ENCODE results near the gene DIDO1. TPM values are rescaled to one million over a fixed set of nuclear protein-coding genes. Genes with fewer than 3 reads are reported as not detected.

Gene DIDO1
- total RNA-seq, 1 experiment from 2014 or later: 85.9 TPM

- Histone ChIP-seq H2BK15ac (ENCODE audit: low read depth, low read length) (no peak overlapping the region), H2BK120ac (ENCODE audit: low read depth, low read length, poor library complexity, severe bottlenecking) (no peak overlapping the region), H4K5ac (ENCODE audit: insufficient read length, low read depth, low read length) (no peak overlapping the region), H3K4me1 (ENCODE audit: insufficient read depth, low read length) (no peaks in the 10 kb centered on the region; the same call in 1 of the 2 replicates), H2BK5ac (ENCODE audit: insufficient read length, low read length) (no peak overlapping the region), H4K20me1 (ENCODE audit: control insufficient read depth, insufficient read depth, insufficient read length) (no peaks in the 10 kb centered on the region), H3T11ph (ENCODE audit: low read length) (no peak overlapping the region), H3K9ac (ENCODE audit: extremely low read depth, insufficient read length, low read length) (no peak overlapping the region), H3K79me1 (ENCODE audit: insufficient read depth, low read depth, low read length, poor library complexity, severe bottlenecking) (no peaks in the 10 kb centered on the region), H3K27me3 (ENCODE audit: insufficient read depth, low read length) (no peaks in the 10 kb centered on the region), H3K23me2 (ENCODE audit: insufficient read length, low read depth, low read length, poor library complexity, severe bottlenecking) (no peaks in the 10 kb centered on the region), H2BK20ac (ENCODE audit: low read depth, low read length, poor library complexity, severe bottlenecking) (no peak overlapping the region), H3K23ac (ENCODE audit: insufficient read length, low read depth, low read length) (no peak overlapping the region), H3K18ac (ENCODE audit: insufficient read length, low read depth, low read length) (no peak overlapping the region), H2AFZ (ENCODE audit: low read length) (no peak overlapping the region), H3K9me3 (ENCODE audit: control insufficient read depth, low read depth, low read length) (no peaks in the 10 kb centered on the region), H3K56ac (ENCODE audit: insufficient read length, low read depth, low read length) (no peak overlapping the region), H2BK12ac (ENCODE audit: insufficient read length, low read depth, low read length) (no peak overlapping the region), H3K27ac (ENCODE audit: insufficient read length, low read depth, low read length) (no peak overlapping the region), H3K4ac (ENCODE audit: low read depth, low read length) (no peak overlapping the region), H3K14ac (ENCODE audit: insufficient read depth, low read length) (no peak overlapping the region), H4K8ac (replicated peaks; ENCODE audit: insufficient read length, low read depth, low read length) (no peak overlapping the region), H4K91ac (ENCODE audit: insufficient read length, low read depth, low read length) (no peak overlapping the region), H3K4me2 (ENCODE audit: insufficient read depth, insufficient read length, low read length) (no peak overlapping the region), H2AK5ac (ENCODE audit: insufficient read length, low read length) (no peak overlapping the region), H3K79me2 (ENCODE audit: insufficient read depth, low read length) (no peaks in the 10 kb centered on the region)
- no CpG with 5 or more reads among the region's 17 CpGs for WGBS (ENCODE audit: extremely low coverage, insufficient read length, low lambda C conversion rate)
- Mint-ChIP-seq H3K4me1 (peaks cover 23 to 26% of the 10 kb centered on the region in 2 experiments), H3K36me3 (ENCODE audit: insufficient read depth in 1 of 3, low read depth in 3 of 3) (peaks cover 62 to 95% (median 64%) of the 10 kb centered on the region in 3 experiments), H3K4me3 (no peak overlapping the region), H3K9me3 (no peaks in the 10 kb centered on the region), H3K27ac (no peak overlapping the region), H3K27me3 (ENCODE audit: low read depth) (no peaks in the 10 kb centered on the region)
- no peak for TF ChIP-seq CTCF (conservative IDR thresholded peaks at IDR 0.05)
- DNase-seq: no peak
These were observed 37.4 kb downstream of the DIDO1 start for GRCh38 chr20:62888910-62889309.
